MM.1S (cell line): Measurements from ENCODE around the gene SLC8A1.

ENCODE experiments used
- EZH2 ChIP-seq: fragments of 300-600 bp; sonication (generic); optimal IDR thresholded peaks from 2 replicates; pipeline ENCODE3; 2017; ENCODE audit warnings: low read depth, mild to moderate bottlenecking, antibody characterized with exemption, low read length, mixed read lengths
- TF ChIP-seq, protein P1 (sequence below): fragments of 300-600 bp; sonication (generic); IDR thresholded peaks from 2 replicates; pipeline ENCODE4 v1.5.1; 2016; ENCODE audit warnings: antibody characterized with exemption, low read length, mixed read lengths

DNA sequence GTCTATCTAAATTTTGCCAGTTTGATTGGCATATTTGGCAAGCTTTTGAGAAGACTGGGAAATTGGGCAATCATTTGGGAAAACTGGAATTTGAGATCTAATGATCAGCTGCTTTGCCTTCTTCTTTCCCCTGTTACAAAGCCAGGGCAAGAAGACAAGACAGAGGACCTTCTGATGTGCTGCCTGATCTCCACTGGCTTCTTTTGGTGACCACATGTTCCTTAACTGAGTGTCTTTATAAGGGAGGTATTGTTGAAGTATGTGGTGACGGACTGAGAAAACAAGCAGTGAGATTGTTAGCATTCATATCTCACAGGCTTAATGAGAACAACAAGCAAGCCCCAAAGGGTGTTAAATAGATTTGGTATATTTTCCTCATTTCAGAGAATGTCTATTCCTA, 175.8 kb downstream of the SLC8A1 start:
- TF ChIP-seq, protein P1, sequence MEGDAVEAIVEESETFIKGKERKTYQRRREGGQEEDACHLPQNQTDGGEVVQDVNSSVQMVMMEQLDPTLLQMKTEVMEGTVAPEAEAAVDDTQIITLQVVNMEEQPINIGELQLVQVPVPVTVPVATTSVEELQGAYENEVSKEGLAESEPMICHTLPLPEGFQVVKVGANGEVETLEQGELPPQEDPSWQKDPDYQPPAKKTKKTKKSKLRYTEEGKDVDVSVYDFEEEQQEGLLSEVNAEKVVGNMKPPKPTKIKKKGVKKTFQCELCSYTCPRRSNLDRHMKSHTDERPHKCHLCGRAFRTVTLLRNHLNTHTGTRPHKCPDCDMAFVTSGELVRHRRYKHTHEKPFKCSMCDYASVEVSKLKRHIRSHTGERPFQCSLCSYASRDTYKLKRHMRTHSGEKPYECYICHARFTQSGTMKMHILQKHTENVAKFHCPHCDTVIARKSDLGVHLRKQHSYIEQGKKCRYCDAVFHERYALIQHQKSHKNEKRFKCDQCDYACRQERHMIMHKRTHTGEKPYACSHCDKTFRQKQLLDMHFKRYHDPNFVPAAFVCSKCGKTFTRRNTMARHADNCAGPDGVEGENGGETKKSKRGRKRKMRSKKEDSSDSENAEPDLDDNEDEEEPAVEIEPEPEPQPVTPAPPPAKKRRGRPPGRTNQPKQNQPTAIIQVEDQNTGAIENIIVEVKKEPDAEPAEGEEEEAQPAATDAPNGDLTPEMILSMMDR = no peak
- no peak for TF ChIP-seq EZH2
